HG03060 (cell line): ENCODE results near the gene ADAMTS2.
"Not testable (repeated sequence)": the region's sequence is repeated elsewhere in the genome, so short reads cannot be mapped to it uniquely, and the experiment has no call there.

Experiments
- ATAC-seq: cut with Tn5 transposase; IDR thresholded peaks from one replicate; pipeline ENCODE4 v1.9.1; 2021; ENCODE audit warnings: low read depth, moderate number of reproducible peaks; ENCODE audit not compliant: unreplicated experiment

ADAMTS2 gene

GRCh38 chr5:179121667-179122111 lies 223.6 kb downstream of the ADAMTS2 start:
- ATAC-seq: no peak

GRCh38 chr5:179120951-179121666 lies 224.2 kb downstream of the ADAMTS2 start:
- no peak for ATAC-seq

- ATAC-seq: no peak
These were observed 224.8 kb downstream of the ADAMTS2 start for GRCh38 chr5:179120421-179120861.

GRCh38 chr5:179119415-179120170 lies 225.7 kb downstream of the ADAMTS2 start:
- ATAC-seq: no peak

- ATAC-seq: no peak
These were observed 226.4 kb downstream of the ADAMTS2 start for GRCh38 chr5:179118756-179119414.

GRCh38 chr5:179118338-179118737 lies 226.9 kb downstream of the ADAMTS2 start:
- ATAC-seq: no peak

- no peak for ATAC-seq
These were observed 229.3 kb downstream of the ADAMTS2 start for GRCh38 chr5:179115845-179116524.

GRCh38 chr5:179115307-179115706 lies 230.0 kb downstream of the ADAMTS2 start:
- ATAC-seq: no peak

- no peak for ATAC-seq
These were observed 230.5 kb downstream of the ADAMTS2 start for GRCh38 chr5:179114756-179115155.

GRCh38 chr5:179113945-179114641 lies 231.2 kb downstream of the ADAMTS2 start:
- ATAC-seq: no peak

- no peak for ATAC-seq
These were observed 232.1 kb downstream of the ADAMTS2 start for GRCh38 chr5:179113143-179113530.

- ATAC-seq: no peak
These were observed 232.7 kb downstream of the ADAMTS2 start for GRCh38 chr5:179112469-179113142.

GRCh38 chr5:179111267-179112207 lies 233.7 kb downstream of the ADAMTS2 start:
- no peak for ATAC-seq

- no peak for ATAC-seq
These were observed 234.7 kb downstream of the ADAMTS2 start for GRCh38 chr5:179110528-179110927.

GRCh38 chr5:179101282-179101681 lies 244.0 kb downstream of the ADAMTS2 start:
- not testable (repeated sequence) for ATAC-seq

- ATAC-seq: no peak
These were observed 255.8 kb downstream of the ADAMTS2 start for GRCh38 chr5:179089502-179089901.

- no peak for ATAC-seq
These were observed 264.5 kb downstream of the ADAMTS2 start for GRCh38 chr5:179080724-179081123.

- no peak for ATAC-seq
These were observed 265.9 kb downstream of the ADAMTS2 start for GRCh38 chr5:179079165-179079987.
